LNCaP clone FGC (cell line): ENCODE results near the gene CAPN14.

Experiments used
- DNase-seq: peaks from one replicate; pipeline ENCODE4 v3.0.0-alpha.2; 2011; ENCODE audit warnings: low read depth
- H3K4me3 ChIP-seq: 2 replicates; pipeline ENCODE4 v1.5.1; 2011; ENCODE audit warnings: mild to moderate bottlenecking, low read depth, low read length, control low read depth
- TF ChIP-seq, protein P1 (sequence below): IDR thresholded peaks from 2 replicates; pipeline ENCODE4 v1.5.1; 2012; ENCODE audit warnings: mild to moderate bottlenecking; ENCODE audit not compliant: control insufficient read depth, insufficient read depth; ENCODE audit errors: extremely low read depth

CAPN14 gene

DNA sequence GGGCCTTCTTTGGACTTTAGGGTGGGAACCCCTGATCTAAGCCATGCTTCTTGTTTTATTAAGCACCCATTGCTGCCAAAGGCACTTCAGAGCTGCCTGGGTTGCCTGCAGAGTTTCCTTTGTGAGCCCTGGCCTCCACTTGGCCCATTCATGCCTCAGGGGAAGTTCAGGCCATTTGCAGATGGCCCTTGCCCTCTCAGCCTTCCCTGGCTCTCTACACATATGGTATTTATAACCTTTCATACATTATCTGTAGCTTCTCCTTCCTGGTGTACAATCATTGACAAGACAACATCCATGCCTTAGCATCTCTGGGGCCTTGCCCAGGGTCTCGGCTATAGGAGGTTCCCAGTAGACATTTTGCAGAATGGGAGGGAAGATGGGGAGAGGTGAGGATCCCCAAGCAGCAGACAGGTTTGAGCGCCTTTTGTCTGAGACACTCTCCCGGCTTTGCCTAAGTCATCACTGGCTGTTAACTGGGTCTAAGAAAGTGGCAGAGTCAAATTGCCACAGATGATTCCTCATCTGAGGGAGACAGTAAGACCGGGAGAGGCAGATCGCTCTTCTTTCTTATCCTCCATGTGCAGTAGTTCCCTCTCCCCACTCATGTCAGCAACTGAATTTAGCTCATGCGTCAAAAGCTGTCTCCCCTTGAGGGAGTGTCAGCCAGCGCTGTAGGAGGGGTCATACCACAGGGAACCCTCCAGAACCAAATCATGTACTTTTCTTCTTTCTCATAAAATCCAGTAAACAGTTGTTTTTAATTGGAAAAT is 19.3 kb upstream of the CAPN14 start:
- TF ChIP-seq, protein P1, sequence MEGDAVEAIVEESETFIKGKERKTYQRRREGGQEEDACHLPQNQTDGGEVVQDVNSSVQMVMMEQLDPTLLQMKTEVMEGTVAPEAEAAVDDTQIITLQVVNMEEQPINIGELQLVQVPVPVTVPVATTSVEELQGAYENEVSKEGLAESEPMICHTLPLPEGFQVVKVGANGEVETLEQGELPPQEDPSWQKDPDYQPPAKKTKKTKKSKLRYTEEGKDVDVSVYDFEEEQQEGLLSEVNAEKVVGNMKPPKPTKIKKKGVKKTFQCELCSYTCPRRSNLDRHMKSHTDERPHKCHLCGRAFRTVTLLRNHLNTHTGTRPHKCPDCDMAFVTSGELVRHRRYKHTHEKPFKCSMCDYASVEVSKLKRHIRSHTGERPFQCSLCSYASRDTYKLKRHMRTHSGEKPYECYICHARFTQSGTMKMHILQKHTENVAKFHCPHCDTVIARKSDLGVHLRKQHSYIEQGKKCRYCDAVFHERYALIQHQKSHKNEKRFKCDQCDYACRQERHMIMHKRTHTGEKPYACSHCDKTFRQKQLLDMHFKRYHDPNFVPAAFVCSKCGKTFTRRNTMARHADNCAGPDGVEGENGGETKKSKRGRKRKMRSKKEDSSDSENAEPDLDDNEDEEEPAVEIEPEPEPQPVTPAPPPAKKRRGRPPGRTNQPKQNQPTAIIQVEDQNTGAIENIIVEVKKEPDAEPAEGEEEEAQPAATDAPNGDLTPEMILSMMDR: no peak
- no peak for DNase-seq
- H3K4me3 ChIP-seq: no peak overlapping the region

DNA sequence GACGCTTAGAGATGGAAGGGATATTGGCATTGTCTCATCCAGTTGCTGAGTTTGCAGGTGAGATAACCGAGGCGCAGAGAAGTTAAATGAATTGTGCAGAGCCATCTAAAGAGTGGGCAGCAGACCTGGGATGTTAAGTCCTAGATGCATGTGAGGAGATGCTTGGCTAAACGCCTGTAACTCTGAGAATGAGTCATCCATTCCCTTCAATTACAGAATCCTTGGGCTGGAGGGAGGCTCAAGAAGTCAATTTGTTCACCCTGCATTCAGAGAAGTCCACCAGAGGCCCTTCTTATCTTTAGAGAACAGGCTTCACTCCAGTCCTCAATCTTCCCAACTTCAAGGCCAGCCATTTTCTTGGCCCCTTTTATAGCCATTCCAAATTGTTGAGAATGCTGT is 18.2 kb upstream of the CAPN14 start:
- H3K4me3 ChIP-seq: no peak overlapping the region
- no peak for DNase-seq
- TF ChIP-seq, protein P1: no peak

DNA sequence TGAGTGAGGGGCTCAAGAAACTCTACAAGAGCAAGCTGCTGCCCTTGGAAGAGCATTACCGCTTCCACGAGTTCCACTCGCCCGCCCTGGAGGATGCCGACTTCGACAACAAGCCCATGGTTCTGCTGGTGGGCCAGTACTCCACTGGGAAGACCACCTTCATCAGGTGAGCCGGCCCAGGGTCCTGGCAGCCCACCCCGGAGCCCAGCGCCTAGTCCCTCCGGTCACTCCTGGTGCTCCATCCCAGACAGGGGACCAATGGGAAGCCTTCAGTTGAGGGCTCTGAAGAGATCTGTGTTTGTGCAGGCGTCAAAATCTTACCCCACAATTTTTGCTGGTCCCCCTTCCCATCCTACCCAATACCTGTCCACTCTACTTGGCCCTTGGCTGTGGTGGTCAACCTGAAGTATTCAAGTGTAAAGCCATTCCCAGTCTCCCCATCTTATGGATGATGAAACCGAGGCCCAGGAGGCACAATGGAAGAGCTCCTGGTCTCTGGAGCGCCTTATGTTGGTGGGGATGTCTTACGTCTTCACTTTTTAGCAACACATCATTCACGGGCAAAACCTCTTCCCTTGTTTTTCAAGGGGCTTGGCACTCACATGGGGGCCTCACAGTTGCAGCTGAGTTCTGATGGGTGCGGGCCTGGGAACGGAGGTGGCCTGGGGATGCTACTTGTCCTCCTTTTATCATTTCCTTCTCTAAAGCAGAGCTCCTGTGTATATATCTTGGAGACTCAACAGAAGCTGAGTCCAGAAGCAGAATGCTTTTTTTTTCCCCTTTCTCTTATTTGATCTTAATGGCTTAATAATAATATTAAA is 17.6 kb upstream of the CAPN14 start:
- peak overlapping the region; percentile 73 for H3K4me3 ChIP-seq
- TF ChIP-seq, protein P1: no peak
- DNase-seq: no peak

DNA sequence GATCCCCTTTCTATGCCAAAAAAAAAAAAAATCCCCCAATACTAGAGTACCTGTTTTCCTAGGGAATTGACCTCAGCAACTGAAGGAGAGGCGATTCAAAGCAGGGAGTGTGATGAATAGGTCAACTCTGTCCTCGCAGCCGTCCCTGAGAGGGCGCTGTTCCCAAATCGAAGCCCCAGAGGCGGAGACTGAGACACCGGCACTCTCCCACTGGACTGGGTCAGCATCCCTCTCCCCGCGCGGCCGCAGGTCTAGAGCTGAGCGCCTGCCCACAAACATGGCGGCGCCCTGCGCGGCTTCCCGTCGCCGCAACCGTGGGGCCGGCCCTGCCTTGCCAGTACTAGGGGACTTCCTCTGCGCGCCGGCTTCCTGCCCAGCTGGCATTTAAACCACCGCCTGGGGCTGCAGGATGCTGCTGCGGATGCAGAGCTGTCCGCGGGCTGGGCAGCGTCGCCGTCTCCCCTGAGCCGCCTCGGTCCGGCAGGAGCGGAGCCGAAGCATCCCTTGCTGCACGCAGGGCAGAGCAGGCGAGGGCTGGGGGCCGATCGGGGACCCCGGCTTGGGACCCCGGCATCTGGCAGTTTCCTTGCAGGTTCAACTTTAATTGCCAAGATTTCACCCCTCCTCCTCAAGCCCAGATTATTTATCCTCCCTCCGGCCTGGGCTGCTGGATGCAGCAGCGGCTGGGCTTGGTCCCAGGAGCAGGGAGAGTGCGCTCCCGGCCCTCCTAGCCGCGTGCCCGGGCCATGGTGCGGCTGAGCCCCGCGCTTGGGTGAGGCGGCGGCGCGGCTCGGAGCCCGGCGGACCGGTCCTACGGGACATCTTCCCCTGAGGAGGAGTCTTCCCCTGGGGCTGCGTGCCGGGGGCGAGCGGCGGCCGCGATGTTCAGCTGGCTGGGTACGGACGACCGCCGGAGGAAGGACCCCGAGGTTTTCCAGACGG is 16.7 kb upstream of the CAPN14 start, which contains the start of gene EHD3:
TSS of gene EHD3 (plus strand) at position 412 of the 942 bp plus-strand sequence. CDS start at position 882, 470 bp downstream.
- TF ChIP-seq, protein P1: peak; percentile 67
- peak within 1 kb of the TSS; percentile 73 for H3K4me3 ChIP-seq
- DNase-seq: peak; percentile 69

DNA sequence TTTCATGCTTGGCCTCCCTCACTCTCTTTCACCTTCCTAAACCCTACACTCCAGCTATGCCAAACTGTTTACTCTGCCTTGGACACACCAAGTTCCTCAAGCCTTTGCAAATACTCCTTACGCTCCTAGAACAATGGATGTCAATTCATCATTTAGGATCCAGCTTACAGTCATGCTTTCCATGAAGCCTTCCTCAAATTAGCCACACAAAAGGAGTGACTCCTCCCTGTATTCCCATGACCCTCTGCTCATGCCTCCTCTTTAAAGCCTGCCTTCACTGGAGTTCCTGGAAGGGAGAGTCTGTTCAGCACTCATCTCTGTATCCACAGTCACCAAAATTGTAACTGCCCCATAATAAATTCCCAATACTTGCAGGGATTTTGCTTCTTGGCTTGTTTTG is 15.9 kb upstream of the CAPN14 start:
- H3K4me3 ChIP-seq: peak overlapping the region; percentile 73
- DNase-seq: no peak
- TF ChIP-seq, protein P1: no peak

DNA sequence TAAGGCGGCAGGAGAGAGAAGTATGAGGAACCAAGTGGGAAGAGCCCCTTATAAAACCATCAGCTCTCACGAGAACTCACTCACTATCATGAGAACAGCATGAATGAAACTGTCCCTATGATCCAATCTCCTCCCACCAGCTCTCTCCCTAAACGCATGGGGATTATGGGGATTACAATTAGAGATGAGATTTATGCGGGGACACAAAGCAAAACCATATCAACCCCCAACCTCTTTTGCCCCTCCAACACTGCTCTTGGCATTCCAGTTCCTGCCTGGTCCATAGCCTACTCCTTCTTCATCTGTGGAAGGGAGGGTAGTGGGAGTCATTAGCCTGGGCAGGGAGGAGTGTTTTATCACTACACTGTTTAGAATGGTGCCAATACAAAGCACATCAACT is 15.3 kb upstream of the CAPN14 start:
- TF ChIP-seq, protein P1: no peak
- no peak for DNase-seq

More for the DNA sequence above, 15.3 kb upstream of the CAPN14 start:
- H3K4me3 ChIP-seq: no peak overlapping the region
